ENCODE measurements around the gene PRKD1. TPM values are rescaled to one million over a fixed set of nuclear protein-coding genes. Genes with fewer than 3 reads are reported as not detected.

The PRKD1 gene
- total RNA-seq, 1 experiment from 2014 or later = 2.7 TPM

DNA sequence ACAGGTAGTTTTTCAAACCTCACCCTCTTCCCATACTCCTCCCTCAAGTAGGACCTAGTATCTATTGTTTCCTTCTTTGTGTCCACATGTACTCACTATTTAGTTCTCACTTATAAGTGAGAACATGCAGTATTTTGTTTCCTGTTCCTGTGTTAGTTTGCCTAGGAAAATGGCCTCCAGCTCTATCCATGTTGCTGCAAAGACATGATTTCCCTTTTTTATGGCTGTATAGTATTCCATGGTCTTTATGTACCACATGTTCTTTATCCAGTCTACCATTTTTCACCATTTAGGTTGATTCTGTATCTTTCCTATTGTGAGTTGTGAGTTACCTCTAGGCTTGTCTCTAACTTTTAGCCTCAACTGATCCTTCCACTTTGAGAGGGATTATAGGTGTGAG, 310.7 kb downstream of the PRKD1 start:
- Histone ChIP-seq H4K5ac (ENCODE audit: insufficient read length, low read depth, low read length) (no peak overlapping the region), H3K56ac (ENCODE audit: insufficient read length, low read depth, low read length) (no peak overlapping the region), H3K23me2 (ENCODE audit: insufficient read length, low read depth, low read length, poor library complexity, severe bottlenecking) (no peaks in the 10 kb centered on the region), H3K27ac (ENCODE audit: insufficient read length, low read depth, low read length) (no peak overlapping the region), H3K4me1 (ENCODE audit: insufficient read depth, low read length) (no peaks in the 10 kb centered on the region), H4K91ac (ENCODE audit: insufficient read length, low read depth, low read length) (no peak overlapping the region), H2BK5ac (ENCODE audit: insufficient read length, low read length) (no peak overlapping the region), H4K20me1 (ENCODE audit: control insufficient read depth, insufficient read depth, insufficient read length) (no peaks in the 10 kb centered on the region), H2AK5ac (ENCODE audit: insufficient read length, low read length) (no peak overlapping the region), H3K18ac (ENCODE audit: insufficient read length, low read depth, low read length) (no peak overlapping the region), H3K23ac (ENCODE audit: insufficient read length, low read depth, low read length) (no peak overlapping the region), H4K8ac (replicated peaks; ENCODE audit: insufficient read length, low read depth, low read length) (no peak overlapping the region), H3K27me3 (ENCODE audit: insufficient read depth, low read length) (no peaks in the 10 kb centered on the region), H2BK120ac (ENCODE audit: low read depth, low read length, poor library complexity, severe bottlenecking) (no peak overlapping the region), H2BK12ac (ENCODE audit: insufficient read length, low read depth, low read length) (no peak overlapping the region), H3K4ac (ENCODE audit: low read depth, low read length) (no peak overlapping the region), H3K9me3 (ENCODE audit: control insufficient read depth, low read depth, low read length) (no peaks in the 10 kb centered on the region), H3K4me2 (ENCODE audit: insufficient read depth, insufficient read length, low read length) (no peak overlapping the region), H3K79me2 (ENCODE audit: insufficient read depth, low read length) (no peaks in the 10 kb centered on the region), H2AFZ (ENCODE audit: low read length) (no peak overlapping the region), H3K14ac (ENCODE audit: insufficient read depth, low read length) (no peak overlapping the region), H3K79me1 (ENCODE audit: insufficient read depth, low read depth, low read length, poor library complexity, severe bottlenecking) (no peaks in the 10 kb centered on the region), H2BK15ac (ENCODE audit: low read depth, low read length) (no peak overlapping the region), H3T11ph (ENCODE audit: low read length) (no peak overlapping the region), H2BK20ac (ENCODE audit: low read depth, low read length, poor library complexity, severe bottlenecking) (no peak overlapping the region), H3K9ac (ENCODE audit: extremely low read depth, insufficient read length, low read length) (no peak overlapping the region)
- Mint-ChIP-seq H3K27me3 (ENCODE audit: low read depth) (no peaks in the 10 kb centered on the region), H3K9me3 (peaks cover 8% of the 10 kb centered on the region in 2 experiments; a peak in 4 of 5 replicates), H3K4me1 (peaks cover 0 to 3% of the 10 kb centered on the region in 2 experiments; a peak in 2 of 4 replicates), H3K27ac (no peak overlapping the region), H3K36me3 (ENCODE audit: insufficient read depth in 1 of 3, low read depth in 3 of 3) (peaks cover 0 to 10% (median 5%) of the 10 kb centered on the region in 3 experiments; a peak in 5 of 7 replicates), H3K4me3 (no peak overlapping the region)
- TF ChIP-seq CTCF (conservative IDR thresholded peaks at IDR 0.05) = no peak
- no peak for DNase-seq
